B cell (primary cell): ENCODE data around the gene ADGRB2. TPM values are rescaled to one million over a fixed set of nuclear protein-coding genes. Genes with fewer than 3 reads are reported as not detected.

ENCODE experiments used
- ATAC-seq: fragments of 200-7000 bp; cut with Tn5 transposase; one replicate; pipeline ENCODE4 v1.10.0; 2021; ENCODE audit warnings: low read depth, mild to moderate bottlenecking, moderate number of reproducible peaks, moderate library complexity
- CTCF ChIA-PET: fragments of 350-600 bp; sonication (Branson Sonifier 250); formaldehyde crosslinking; loops from one replicate; lab custom pipeline; 2021; ENCODE audit warnings: antibody characterized with exemption, inconsistent platforms; lab: Charles Lee
- POLR2A ChIA-PET: fragments of 350-600 bp; sonication (Branson Sonifier 250); formaldehyde crosslinking; loops from one replicate; lab custom pipeline; 2021; ENCODE audit warnings: antibody characterized with exemption; lab: Charles Lee
- DNase-seq: peaks from one replicate; pipeline ENCODE4 v3.0.0; 2013
- H2AFZ ChIP-seq: 2 replicates; pipeline ENCODE4 v1.6.1; 2012; ENCODE audit warnings: mild to moderate bottlenecking, low read depth, low read length; ENCODE audit not compliant: insufficient read depth, poor library complexity, severe bottlenecking
- H3K27ac ChIP-seq, 2 donors: 1 replicate in 1 of 2; 2 replicates in 1 of 2; pipeline ENCODE4 v1.5.1; 2012 to 2013; ENCODE audit warnings: low read length in 2 of 2, mild to moderate bottlenecking in 2 of 2, moderate library complexity in 1 of 2
- H3K27me3 ChIP-seq, 4 experiments: fragments of 200-600 bp in 1 of 4; sonication (generic) in 1 of 4; replicated peaks in 1 of 4; 1 replicate in 2 of 4; 2 replicates in 2 of 4; pipeline versions ENCODE4 v1.6.1 to v1.7.0; 2013 to 2016; ENCODE audit warnings: low read length in 3 of 4, mild to moderate bottlenecking in 2 of 4, mixed read lengths in 1 of 4, moderate library complexity in 1 of 4; ENCODE audit not compliant: insufficient read depth in 4 of 4, control insufficient read depth in 3 of 4; ENCODE audit errors: control extremely low read depth in 1 of 4
- H3K36me3 ChIP-seq, 2 experiments: replicated peaks in 1 of 2; 1 replicate in 1 of 2; 2 replicates in 1 of 2; pipeline versions ENCODE4 v1.6.1 to v1.7.1; 2013; ENCODE audit warnings: low read length in 1 of 2; ENCODE audit not compliant: insufficient read depth in 2 of 2, control insufficient read depth in 1 of 2; ENCODE audit errors: control extremely low read depth in 1 of 2, extremely low read depth in 1 of 2
- H3K4me1 ChIP-seq, 2 donors: fragments of 200-600 bp in 1 of 2; sonication (generic) in 1 of 2; 1 replicate in 1 of 2; 2 replicates in 1 of 2; pipeline versions ENCODE4 v1.5.1 to v1.6.1; 2013 to 2017; ENCODE audit warnings: low read length in 2 of 2; ENCODE audit not compliant: control insufficient read depth in 2 of 2, insufficient read depth in 2 of 2
- H3K4me2 ChIP-seq: replicated peaks from 2 replicates; pipeline ENCODE3; 2012; ENCODE audit warnings: mild to moderate bottlenecking, low read depth, low read length; ENCODE audit not compliant: poor library complexity, severe bottlenecking
- H3K4me3 ChIP-seq, 5 experiments: fragments of 200-600 bp in 1 of 5; sonication (generic) in 1 of 5; 1 replicate in 3 of 5; 2 replicates in 2 of 5; pipeline versions ENCODE4 v1.5.1 to v1.7.0; 2011 to 2016; ENCODE audit warnings: low read length in 4 of 5, mild to moderate bottlenecking in 4 of 5, low read depth in 2 of 5, control low read depth in 1 of 5, moderate library complexity in 1 of 5; ENCODE audit not compliant: insufficient read depth in 1 of 5; ENCODE audit errors: control extremely low read depth in 1 of 5, extremely low read depth in 1 of 5
- H3K79me2 ChIP-seq: fragments of 200-600 bp; sonication (generic); one replicate; pipeline ENCODE4 v1.6.0; 2016; ENCODE audit warnings: low read length; ENCODE audit not compliant: control insufficient read depth, insufficient read depth
- H3K9ac ChIP-seq: fragments of 200-600 bp; sonication (generic); 2 replicates; pipeline ENCODE4 v1.6.1; 2017; ENCODE audit warnings: mild to moderate bottlenecking, low read length, moderate library complexity
- H3K9me3 ChIP-seq, 3 donors: one replicate each; pipeline versions ENCODE4 v1.6.1 to v1.7.1; 2013; ENCODE audit warnings: low read length in 2 of 3; ENCODE audit not compliant: control insufficient read depth in 2 of 3, insufficient read depth in 1 of 3; ENCODE audit errors: control extremely low read depth in 1 of 3
- H4K20me1 ChIP-seq: 2 replicates; pipeline ENCODE4 v1.6.0; 2012; ENCODE audit warnings: mild to moderate bottlenecking, low read length; ENCODE audit not compliant: insufficient read depth, control insufficient read depth, poor library complexity, severe bottlenecking
- H3K27ac Mint-ChIP-seq: one replicate; pipeline ENCODE4 v1.8.0; 2021; ENCODE audit warnings: mixed read lengths
- H3K27me3 Mint-ChIP-seq: one replicate; pipeline ENCODE4 v1.8.0; 2021; ENCODE audit warnings: mixed read lengths
- H3K4me1 Mint-ChIP-seq: one replicate; pipeline ENCODE4 v1.8.0; 2021; ENCODE audit warnings: mixed read lengths
- H3K4me3 Mint-ChIP-seq: one replicate; pipeline ENCODE4 v1.8.0; 2021; ENCODE audit warnings: mixed read lengths
- H3K9me3 Mint-ChIP-seq: one replicate; pipeline ENCODE4 v1.8.0; 2022; ENCODE audit warnings: mixed read lengths; ENCODE audit not compliant: insufficient read depth
- EZH2 ChIP-seq: IDR thresholded peaks from 2 replicates; pipeline ENCODE4 v1.6.1; 2012; ENCODE audit warnings: borderline replicate concordance, low read depth, mild to moderate bottlenecking, moderate library complexity, low read length; ENCODE audit not compliant: insufficient read depth, poor library complexity, severe bottlenecking
- WGBS: methylation state at CpG from one replicate; pipeline ENCODE4 v1.1.5; 2013; ENCODE audit warnings: missing lambda C conversion rate; ENCODE audit not compliant: insufficient coverage; 5-methylcytosine and 5-hydroxymethylcytosine counted together
- intact Hi-C: fragments of 100-400 bp; cut with micrococcal nuclease; formaldehyde crosslinking; loops from one replicate; pipeline ENCODE4 v1.10.0; 2022
- polyA plus RNA-seq: library from polyadenylated mRNA; depleted of rRNA; stranded (reverse); fragments of >200 nt; gene quantifications from 2 replicates; pipeline ENCODE4 v1.2.3, GENCODE V29; 2012
- total RNA-seq, 2 donors: library from RNA; stranded (reverse); fragments of 120-200 nt in 1 of 2; gene quantifications; 1 replicate in 1 of 2; 2 replicates in 1 of 2; pipeline versions ENCODE4 v1.2.3 to v1.2.4, GENCODE V29; 2013 to 2022
- TF ChIP-seq, protein P1 (sequence below): fragments of 200-600 bp; IDR thresholded peaks from one replicate; pipeline ENCODE4 v1.8.0; 2022; ENCODE audit warnings: antibody characterized with exemption, mild to moderate bottlenecking

ADGRB2 gene
- total and polyA plus RNA-seq, 2 donors (not counting 1 experiment from before 2014, with no cell fraction given), result 1.9 to 2.7 TPM

DNA sequence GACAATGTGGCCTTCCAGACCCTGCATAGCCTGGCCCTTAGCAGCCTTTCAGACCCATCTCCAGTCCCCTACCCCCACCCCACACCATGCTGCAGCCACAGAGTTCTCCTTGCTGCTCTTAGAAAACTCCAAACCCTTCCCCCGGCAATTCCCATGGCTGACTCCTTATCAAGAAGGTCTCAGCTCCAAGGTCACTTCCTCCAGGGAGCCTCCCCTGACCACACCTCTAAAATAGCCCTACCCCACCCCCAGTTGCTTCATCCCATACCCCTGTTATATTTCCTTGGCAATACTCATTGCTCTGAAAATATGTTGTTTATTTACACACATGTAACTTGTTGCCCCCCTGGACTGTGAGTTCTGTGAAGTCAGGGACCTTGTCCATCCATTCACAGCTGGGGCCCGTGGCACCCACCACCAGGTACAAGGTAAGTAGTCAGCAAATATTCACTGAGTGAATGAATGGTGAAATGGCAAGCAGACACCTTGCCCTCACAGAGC is 4.3 kb upstream of the ADGRB2 start:
- H3K4me3 ChIP-seq, result no peak overlapping the region
- peaks cover 0 to 29% (median 12%) of the 10 kb centered on the region in 4 experiments for H3K27me3 ChIP-seq
- peaks cover 42 to 47% of the 10 kb centered on the region in 2 donors for H3K4me1 ChIP-seq
- H2AFZ ChIP-seq, result no peak overlapping the region
- CTCF ChIA-PET, result interaction anchor here (1.1 to 1.4 kb wide), 3 partner anchors 10 to 195 kb away, joined by 4 to 11 read pairs (median 4); no protein-coding TSS in a partner anchor
- WGBS, result 100% methylated on average over 1 of the region's 2 CpGs
- ATAC-seq (no peak), DNase-seq (no peak)
- Mint-ChIP-seq H3K27ac (no peak overlapping the region), H3K9me3 (no peaks in the 10 kb centered on the region), H3K4me3 (no peak overlapping the region), H3K4me1 (peaks cover 48% of the 10 kb centered on the region), H3K27me3 (peaks cover 16% of the 10 kb centered on the region)
- POLR2A ChIA-PET, result interaction anchor here (0.6 kb wide), 1 partner anchor 616 kb away, joined by 3 read pairs; no protein-coding TSS in a partner anchor
- no peak for TF ChIP-seq EZH2
- TF ChIP-seq, protein P1, sequence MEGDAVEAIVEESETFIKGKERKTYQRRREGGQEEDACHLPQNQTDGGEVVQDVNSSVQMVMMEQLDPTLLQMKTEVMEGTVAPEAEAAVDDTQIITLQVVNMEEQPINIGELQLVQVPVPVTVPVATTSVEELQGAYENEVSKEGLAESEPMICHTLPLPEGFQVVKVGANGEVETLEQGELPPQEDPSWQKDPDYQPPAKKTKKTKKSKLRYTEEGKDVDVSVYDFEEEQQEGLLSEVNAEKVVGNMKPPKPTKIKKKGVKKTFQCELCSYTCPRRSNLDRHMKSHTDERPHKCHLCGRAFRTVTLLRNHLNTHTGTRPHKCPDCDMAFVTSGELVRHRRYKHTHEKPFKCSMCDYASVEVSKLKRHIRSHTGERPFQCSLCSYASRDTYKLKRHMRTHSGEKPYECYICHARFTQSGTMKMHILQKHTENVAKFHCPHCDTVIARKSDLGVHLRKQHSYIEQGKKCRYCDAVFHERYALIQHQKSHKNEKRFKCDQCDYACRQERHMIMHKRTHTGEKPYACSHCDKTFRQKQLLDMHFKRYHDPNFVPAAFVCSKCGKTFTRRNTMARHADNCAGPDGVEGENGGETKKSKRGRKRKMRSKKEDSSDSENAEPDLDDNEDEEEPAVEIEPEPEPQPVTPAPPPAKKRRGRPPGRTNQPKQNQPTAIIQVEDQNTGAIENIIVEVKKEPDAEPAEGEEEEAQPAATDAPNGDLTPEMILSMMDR, result no peak
- H3K79me2 ChIP-seq, result no peaks in the 10 kb centered on the region
- no peak overlapping the region for H3K9ac ChIP-seq
- peaks cover 1% of the 10 kb centered on the region for H4K20me1 ChIP-seq
- no peak overlapping the region for H3K27ac ChIP-seq
- H3K4me2 ChIP-seq, result no peak overlapping the region
- intact Hi-C loops, result no loop called here
- no peaks in the 10 kb centered on the region for H3K36me3 ChIP-seq
- H3K9me3 ChIP-seq, result peaks cover 0 to 6% (median 0%) of the 10 kb centered on the region in 3 donors

DNA sequence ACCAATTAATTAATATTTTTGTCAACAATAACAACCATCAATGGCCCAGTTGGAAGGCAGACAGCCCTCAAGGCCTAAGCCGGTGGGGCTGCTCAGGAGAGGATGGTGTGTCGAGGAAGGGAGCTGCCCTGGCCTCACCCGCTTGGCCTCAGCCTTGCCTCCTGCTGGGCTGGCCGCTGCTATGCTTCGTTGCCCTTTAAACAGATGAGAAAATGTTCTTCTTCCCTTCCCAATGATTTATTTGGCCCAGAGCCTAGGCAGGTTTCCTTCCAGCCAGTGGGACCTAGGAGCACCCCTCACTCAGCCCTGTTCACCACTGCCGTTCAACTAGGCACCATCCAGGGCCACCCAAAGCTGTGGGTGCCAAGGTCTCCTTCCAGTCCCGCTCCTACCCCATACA is 3.1 kb upstream of the ADGRB2 start:
- 83% methylated on average over 4 of the region's 7 CpGs for WGBS
- H3K27ac Mint-ChIP-seq, result no peak overlapping the region
- DNase-seq, result no peak

More for the DNA sequence above, 3.1 kb upstream of the ADGRB2 start:
- Mint-ChIP-seq H3K4me3 (no peak overlapping the region), H3K4me1 (peaks cover 47% of the 10 kb centered on the region), H3K27me3 (peaks cover 12% of the 10 kb centered on the region), H3K9me3 (no peaks in the 10 kb centered on the region)
- H3K9ac ChIP-seq, result no peak overlapping the region
- H3K4me2 ChIP-seq, result no peak overlapping the region
- TF ChIP-seq, protein P1, result no peak
- TF ChIP-seq EZH2, result no peak
- H3K79me2 ChIP-seq, result no peaks in the 10 kb centered on the region
- ChIA-PET POLR2A (no interaction called here), CTCF (interaction anchor here (1.5 to 10.8 kb wide), 2 partner anchors 19 to 197 kb away, joined by 3 to 199 read pairs; no protein-coding TSS in a partner anchor)
- H2AFZ ChIP-seq, result no peak overlapping the region
- no peak for ATAC-seq
- H3K27me3 ChIP-seq, result peaks cover 0 to 30% (median 9%) of the 10 kb centered on the region in 4 experiments
- H3K36me3 ChIP-seq, result no peaks in the 10 kb centered on the region
- no peak overlapping the region for H3K27ac ChIP-seq
- H3K4me1 ChIP-seq, result peaks cover 42 to 48% of the 10 kb centered on the region in 2 donors
- peaks cover 10% of the 10 kb centered on the region for H4K20me1 ChIP-seq
- intact Hi-C loops, result no loop called here
- peaks cover 0 to 6% (median 0%) of the 10 kb centered on the region in 3 donors for H3K9me3 ChIP-seq
- H3K4me3 ChIP-seq, result no peak overlapping the region
